ENCODE results near the gene ALCAM. TPM values are rescaled to one million over a fixed set of nuclear protein-coding genes. Genes with fewer than 3 reads are reported as not detected.
"Not testable (repeated sequence)": the region's sequence is repeated elsewhere in the genome, so short reads cannot be mapped to it uniquely, and the experiment has no call there.

ALCAM gene
- polyA plus RNA-seq, 1 of the 3 experiments (the other 2 are of a cell fraction), result 58.3 TPM

DNA sequence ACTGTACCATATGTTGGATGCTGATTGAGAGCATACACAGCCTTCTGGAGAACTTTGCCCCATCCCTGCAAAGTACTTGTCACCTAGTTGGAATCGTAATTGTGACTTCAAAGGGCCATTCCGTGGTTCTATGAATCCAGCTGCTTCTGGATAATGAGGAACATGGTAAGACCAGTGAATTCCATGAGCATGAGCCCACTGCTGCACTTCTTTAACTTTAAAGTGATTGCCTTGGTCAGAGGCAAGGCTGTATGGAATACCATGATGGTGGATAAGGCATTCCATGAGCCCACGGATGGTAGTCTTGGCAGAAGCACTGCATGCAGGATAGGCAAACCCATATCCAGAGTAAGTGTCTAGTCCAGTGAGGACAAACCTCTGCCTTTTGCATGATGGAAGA lies 235.6 kb downstream of the ALCAM start:
- H3K4me2 ChIP-seq; CTCF ChIA-PET; DNase-seq; H2AFZ ChIP-seq (ENCODE audit: low read depth); H3K9me2 ChIP-seq; H4K20me1 ChIP-seq (ENCODE audit: insufficient read depth); H3K27me3 ChIP-seq (ENCODE audit: insufficient read depth); POLR2A ChIA-PET; H3K9me3 ChIP-seq; H3K79me2 ChIP-seq (ENCODE audit: insufficient read depth); H3K27ac ChIP-seq (ENCODE audit: low read depth in 2 of 2, low read length in 1 of 2); H3K36me3 ChIP-seq (replicated peaks in 1 of 2; ENCODE audit: control insufficient read depth in 1 of 2, insufficient read depth in 2 of 2, low read length in 1 of 2); H3K4me3 ChIP-seq (ENCODE audit: low read depth in 2 of 2, low read length in 1 of 2); H3K9ac ChIP-seq: not testable (repeated sequence)
- 0 out of 4 replicates have a peak, but pooled peaks cover 0 to 11% of the 10 kb centered on the region in 2 experiments for H3K4me1 ChIP-seq (ENCODE audit: control insufficient read depth in 1 of 2, insufficient read depth in 2 of 2, low read depth in 1 of 2, low read length in 1 of 2)
- H3F3A ChIP-seq (replicated peaks; ENCODE audit: insufficient read depth), result peaks cover 17% of the 10 kb centered on the region
- 69% methylated on average over 3 of the region's 3 CpGs for WGBS (ENCODE audit: low lambda C conversion rate)

DNA sequence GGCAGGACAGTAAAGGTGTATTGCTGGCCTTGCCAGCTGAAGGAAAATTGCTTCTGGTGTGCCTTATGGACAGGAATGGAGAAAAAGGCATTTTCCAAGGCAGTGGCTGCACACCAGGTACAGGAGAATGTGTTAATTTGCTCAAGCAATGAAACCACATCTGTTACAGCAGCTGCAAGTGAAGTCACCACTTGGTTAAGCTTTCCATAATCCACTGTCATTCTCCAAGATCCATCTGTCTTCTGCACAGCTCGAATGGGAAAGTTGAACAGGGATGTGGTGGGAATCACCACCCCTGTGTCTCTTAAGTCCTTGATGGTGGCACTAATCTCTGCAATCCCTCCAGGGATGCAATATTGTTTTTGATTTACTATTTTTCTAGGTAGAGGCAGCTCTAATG lies 236.8 kb downstream of the ALCAM start:
- H4K20me1 ChIP-seq (ENCODE audit: insufficient read depth); H3K27ac ChIP-seq (ENCODE audit: low read depth in 2 of 2, low read length in 1 of 2); DNase-seq; H3K9me3 ChIP-seq; H3K27me3 ChIP-seq (ENCODE audit: insufficient read depth); H3K4me3 ChIP-seq (ENCODE audit: low read depth in 2 of 2, low read length in 1 of 2); H3K4me1 ChIP-seq (ENCODE audit: control insufficient read depth in 1 of 2, insufficient read depth in 2 of 2, low read depth in 1 of 2, low read length in 1 of 2); H3K9ac ChIP-seq; H3F3A ChIP-seq (replicated peaks; ENCODE audit: insufficient read depth); POLR2A ChIA-PET; H2AFZ ChIP-seq (ENCODE audit: low read depth); H3K9me2 ChIP-seq; CTCF ChIA-PET; H3K4me2 ChIP-seq; H3K36me3 ChIP-seq (replicated peaks in 1 of 2; ENCODE audit: control insufficient read depth in 1 of 2, insufficient read depth in 2 of 2, low read length in 1 of 2); H3K79me2 ChIP-seq (ENCODE audit: insufficient read depth): not testable (repeated sequence)
- no CpG with 5 or more reads among the region's 1 CpG for WGBS (ENCODE audit: low lambda C conversion rate)

DNA sequence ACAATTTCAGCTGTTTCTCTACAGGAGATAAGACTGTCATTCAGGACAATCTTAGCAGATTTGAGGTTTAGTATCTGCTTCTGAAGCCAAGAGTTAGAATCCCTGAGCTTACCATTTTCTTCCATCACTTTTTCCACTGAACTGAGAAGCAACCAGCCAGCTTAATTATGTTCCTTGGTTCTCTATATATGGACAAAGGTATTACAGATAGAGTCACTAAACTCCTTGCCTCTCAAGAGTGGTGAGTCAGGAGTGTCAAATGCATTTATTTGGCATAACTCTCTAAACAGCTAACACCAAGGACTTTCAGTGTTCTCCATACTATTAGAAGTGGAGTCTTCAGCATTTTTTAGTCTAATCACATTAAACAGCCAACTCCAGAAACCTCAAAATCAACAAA lies 239.3 kb downstream of the ALCAM start:
- H3K79me2 ChIP-seq (ENCODE audit: insufficient read depth), result no peaks in the 10 kb centered on the region
- H3K27ac ChIP-seq (ENCODE audit: low read depth in 2 of 2, low read length in 1 of 2), result no peak overlapping the region
- H3K9ac ChIP-seq, result no peak overlapping the region
- no peak overlapping the region for H3K4me3 ChIP-seq (ENCODE audit: low read depth in 2 of 2, low read length in 1 of 2)
- no peak overlapping the region for H2AFZ ChIP-seq (ENCODE audit: low read depth)
- no peak for DNase-seq
- H4K20me1 ChIP-seq (ENCODE audit: insufficient read depth), result no peaks in the 10 kb centered on the region
- H3K9me3 ChIP-seq, result no peaks in the 10 kb centered on the region
- no peak overlapping the region for H3K4me2 ChIP-seq
- no peaks in the 10 kb centered on the region for H3K36me3 ChIP-seq (replicated peaks in 1 of 2; ENCODE audit: control insufficient read depth in 1 of 2, insufficient read depth in 2 of 2, low read length in 1 of 2)
- ChIA-PET POLR2A (no interaction called here), CTCF (interaction anchor here (1.5 kb wide), 1 partner anchor 1459 kb away, joined by 3 read pairs; no protein-coding TSS in a partner anchor)
- H3F3A ChIP-seq (replicated peaks; ENCODE audit: insufficient read depth), result no peaks in the 10 kb centered on the region
- no peaks in the 10 kb centered on the region for H3K4me1 ChIP-seq (ENCODE audit: control insufficient read depth in 1 of 2, insufficient read depth in 2 of 2, low read depth in 1 of 2, low read length in 1 of 2)
- H3K9me2 ChIP-seq, result no peaks in the 10 kb centered on the region
- no peaks in the 10 kb centered on the region for H3K27me3 ChIP-seq (ENCODE audit: insufficient read depth)
- TF ChIP-seq TCF12 (IDR thresholded peaks at IDR 0.05) (no peak), ELF1 (IDR thresholded peaks at IDR 0.05) (no peak), NRF1 (IDR thresholded peaks at IDR 0.05; ENCODE audit: low read depth, low read length) (no peak), CHD2 (IDR thresholded peaks at IDR 0.05; ENCODE audit: low read length, partially characterized antibody) (no peak), TAF1 (IDR thresholded peaks at IDR 0.05; ENCODE audit: borderline replicate concordance, low read depth, low read length) (no peak), MEF2A (IDR thresholded peaks at IDR 0.05; ENCODE audit: borderline replicate concordance, low read depth) (no peak), SIN3A (IDR thresholded peaks at IDR 0.05; ENCODE audit: borderline replicate concordance, low read depth, low read length) (no peak), RCOR1 (IDR thresholded peaks at IDR 0.05; ENCODE audit: low read length) (no peak), RAD21 (IDR thresholded peaks at IDR 0.05; ENCODE audit: low read length) (no peak), JUND (IDR thresholded peaks at IDR 0.05) (no peak), FOXM1 (IDR thresholded peaks at IDR 0.05; ENCODE audit: low read depth) (no peak), MAX (IDR thresholded peaks at IDR 0.05; ENCODE audit: low read depth) (no peak), MXI1 (IDR thresholded peaks at IDR 0.05; ENCODE audit: low read depth, low read length) (no peak), CTCF (IDR thresholded peaks at IDR 0.05) (no peak), SMC3 (IDR thresholded peaks at IDR 0.05; ENCODE audit: low read depth, low read length) (no peak), RXRA (IDR thresholded peaks at IDR 0.05; ENCODE audit: borderline replicate concordance, low read depth) (no peak), REST (IDR thresholded peaks at IDR 0.05; ENCODE audit: low read depth, low read length) (no peak), GABPA (IDR thresholded peaks at IDR 0.05; ENCODE audit: low read depth) (no peak)
- TF ChIP-seq, protein P1, sequence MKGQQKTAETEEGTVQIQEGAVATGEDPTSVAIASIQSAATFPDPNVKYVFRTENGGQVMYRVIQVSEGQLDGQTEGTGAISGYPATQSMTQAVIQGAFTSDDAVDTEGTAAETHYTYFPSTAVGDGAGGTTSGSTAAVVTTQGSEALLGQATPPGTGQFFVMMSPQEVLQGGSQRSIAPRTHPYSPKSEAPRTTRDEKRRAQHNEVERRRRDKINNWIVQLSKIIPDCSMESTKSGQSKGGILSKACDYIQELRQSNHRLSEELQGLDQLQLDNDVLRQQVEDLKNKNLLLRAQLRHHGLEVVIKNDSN (IDR thresholded peaks at IDR 0.05; ENCODE audit: borderline replicate concordance, low read depth), result no peak

All from SK-N-SH (cell line).